OCI-LY7 (cell line): ENCODE data around the gene POTEM.
"Not testable (repeated sequence)": the region's sequence is repeated elsewhere in the genome, so short reads cannot be mapped to it uniquely, and the experiment has no call there.

Experiments
- CTCF ChIP-seq: fragments of 200-600 bp; sonication (generic); conservative IDR thresholded peaks from 2 replicates; pipeline ENCODE4 v1.5.1; 2014; ENCODE audit warnings: mild to moderate bottlenecking, antibody characterized with exemption, low read length, moderate library complexity, mixed read lengths
- EZH2phosphoT487 ChIP-seq: fragments of 200-600 bp; sonication (generic); IDR thresholded peaks from 2 replicates; pipeline ENCODE4 v1.6.1; 2018; ENCODE audit warnings: low read depth, borderline replicate concordance, mild to moderate bottlenecking, mixed run types, antibody characterized with exemption, low read length, moderate library complexity, mixed read lengths

GRCh38 chr14:19002566-19002965, 35.3 kb downstream of the POTEM start:
- not testable (repeated sequence) for TF ChIP-seq CTCF, EZH2phosphoT487
